Measurements from ENCODE around the gene RASSF4. TPM values are rescaled to one million over a fixed set of nuclear protein-coding genes. Genes with fewer than 3 reads are reported as not detected.

RASSF4 gene
- total RNA-seq, 1 donor from 2014 or later, result 40.0 TPM

GRCh38 chr10:44988957-44989585, 29.5 kb downstream of the RASSF4 start:
- TF ChIP-seq, protein P1, sequence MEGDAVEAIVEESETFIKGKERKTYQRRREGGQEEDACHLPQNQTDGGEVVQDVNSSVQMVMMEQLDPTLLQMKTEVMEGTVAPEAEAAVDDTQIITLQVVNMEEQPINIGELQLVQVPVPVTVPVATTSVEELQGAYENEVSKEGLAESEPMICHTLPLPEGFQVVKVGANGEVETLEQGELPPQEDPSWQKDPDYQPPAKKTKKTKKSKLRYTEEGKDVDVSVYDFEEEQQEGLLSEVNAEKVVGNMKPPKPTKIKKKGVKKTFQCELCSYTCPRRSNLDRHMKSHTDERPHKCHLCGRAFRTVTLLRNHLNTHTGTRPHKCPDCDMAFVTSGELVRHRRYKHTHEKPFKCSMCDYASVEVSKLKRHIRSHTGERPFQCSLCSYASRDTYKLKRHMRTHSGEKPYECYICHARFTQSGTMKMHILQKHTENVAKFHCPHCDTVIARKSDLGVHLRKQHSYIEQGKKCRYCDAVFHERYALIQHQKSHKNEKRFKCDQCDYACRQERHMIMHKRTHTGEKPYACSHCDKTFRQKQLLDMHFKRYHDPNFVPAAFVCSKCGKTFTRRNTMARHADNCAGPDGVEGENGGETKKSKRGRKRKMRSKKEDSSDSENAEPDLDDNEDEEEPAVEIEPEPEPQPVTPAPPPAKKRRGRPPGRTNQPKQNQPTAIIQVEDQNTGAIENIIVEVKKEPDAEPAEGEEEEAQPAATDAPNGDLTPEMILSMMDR (IDR thresholded peaks at IDR 0.05), result no peak
- Histone ChIP-seq H3K4me3 (no peak overlapping the region), H3K27ac (peak overlapping the region; percentile 50 to 91), H3K27me3 (no peaks in the 10 kb centered on the region), H3K36me3 (no peaks in the 10 kb centered on the region), H3K4me1 (peaks cover 38 to 61% of the 10 kb centered on the region in 2 donors), H3K9me3 (no peaks in the 10 kb centered on the region)
- DNase-seq (ENCODE audit: low spot score in 2 of 2), result peak in 1 of 2 donors; percentile 62
- intact Hi-C loops (cut with DNase I), result no loop called here

GRCh38 chr10:44989597-44990301, 30.1 kb downstream of the RASSF4 start:
- TF ChIP-seq, protein P1 (IDR thresholded peaks at IDR 0.05), result no peak
- no peaks in the 10 kb centered on the region for H3K36me3 ChIP-seq
- H3K27me3 ChIP-seq, result no peaks in the 10 kb centered on the region
- no peak overlapping the region for H3K4me3 ChIP-seq
- peaks cover 33 to 60% of the 10 kb centered on the region in 2 donors for H3K4me1 ChIP-seq
- H3K27ac ChIP-seq, result peak overlapping the region; percentile 50 to 91
- intact Hi-C loops (cut with DNase I), result no loop called here
- peak in 1 of 2 donors; percentile 33 for DNase-seq (ENCODE audit: low spot score in 2 of 2)
- H3K9me3 ChIP-seq, result no peaks in the 10 kb centered on the region

- Histone ChIP-seq H3K27ac (peak overlapping the region; percentile 11 to 50), H3K9me3 (no peaks in the 10 kb centered on the region), H3K4me3 (no peak overlapping the region), H3K4me1 (peaks cover 32 to 60% of the 10 kb centered on the region in 2 donors), H3K36me3 (no peaks in the 10 kb centered on the region), H3K27me3 (no peaks in the 10 kb centered on the region)
- TF ChIP-seq, protein P1 (IDR thresholded peaks at IDR 0.05), result no peak
- intact Hi-C loops (cut with DNase I), result no loop called here
- DNase-seq (ENCODE audit: low spot score in 2 of 2), result peak in 1 of 2 donors; percentile 42
These were observed 30.7 kb downstream of the RASSF4 start for GRCh38 chr10:44990302-44990655.

DNA sequence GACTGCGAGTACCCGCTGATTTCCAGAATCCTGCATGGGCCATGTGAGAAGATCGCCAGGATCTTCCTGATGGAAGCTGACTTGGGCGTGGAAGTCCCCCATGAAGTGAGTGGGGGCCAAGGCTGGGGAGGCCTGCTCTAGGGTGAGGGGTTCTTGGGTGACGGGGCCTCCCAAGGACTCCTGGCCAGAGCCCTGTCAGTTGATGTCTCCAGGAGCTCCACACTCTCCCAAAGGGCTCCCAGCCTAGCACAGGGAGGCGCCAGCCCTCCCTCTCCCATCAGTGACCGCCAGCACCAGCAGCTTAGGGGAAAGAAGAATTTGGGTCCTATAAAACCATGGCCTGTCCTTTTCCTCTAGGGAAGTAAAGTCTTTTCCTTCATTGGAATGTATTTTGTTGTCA, 31.4 kb downstream of the RASSF4 start:
- Histone ChIP-seq H3K27ac (peak overlapping the region; percentile 72 to 93), H3K9me3 (no peaks in the 10 kb centered on the region), H3K4me1 (peaks cover 35 to 59% of the 10 kb centered on the region in 2 donors), H3K36me3 (no peaks in the 10 kb centered on the region), H3K27me3 (no peaks in the 10 kb centered on the region), H3K4me3 (no peak overlapping the region)
- intact Hi-C loops (cut with DNase I), result no loop called here
- TF ChIP-seq, protein P1 (IDR thresholded peaks at IDR 0.05), result no peak
- peak in 1 of 2 donors; percentile 54 for DNase-seq (ENCODE audit: low spot score in 2 of 2)

DNA sequence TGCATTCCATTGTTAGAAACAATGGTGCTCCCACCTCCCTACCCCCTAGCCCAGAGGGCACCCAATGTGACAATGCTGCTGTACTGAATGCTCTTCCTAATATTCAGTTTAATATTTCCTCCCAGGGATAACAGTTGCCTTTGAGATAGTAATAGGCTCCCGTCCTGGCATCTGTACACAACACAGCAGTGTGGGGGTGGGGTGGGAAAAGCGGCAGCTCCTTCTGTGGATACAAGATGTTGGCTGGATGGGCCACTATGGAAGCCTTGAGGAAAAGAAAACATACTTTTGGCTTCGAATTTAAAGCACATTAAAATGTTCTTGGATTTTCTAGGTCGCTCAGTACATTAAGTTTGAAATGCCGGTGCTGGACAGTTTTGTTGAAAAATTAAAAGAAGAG, 32.0 kb downstream of the RASSF4 start:
- TF ChIP-seq, protein P1 (IDR thresholded peaks at IDR 0.05), result no peak
- Histone ChIP-seq H3K9me3 (no peaks in the 10 kb centered on the region), H3K36me3 (no peaks in the 10 kb centered on the region), H3K4me1 (peaks cover 32 to 59% of the 10 kb centered on the region in 2 donors), H3K4me3 (no peak overlapping the region), H3K27me3 (no peaks in the 10 kb centered on the region), H3K27ac (peak overlapping the region; percentile 72 to 93)
- DNase-seq (ENCODE audit: low spot score in 2 of 2), result peak in 1 of 2 donors; percentile 58
- intact Hi-C loops (cut with DNase I), result no loop called here
